ENCODE measurements around the gene CHD1. TPM values are rescaled to one million over a fixed set of nuclear protein-coding genes. Genes with fewer than 3 reads are reported as not detected.

The CHD1 gene
- total RNA-seq, 4 donors from 2014 or later, result 25.0 to 44.3 (median 33.8) TPM

DNA sequence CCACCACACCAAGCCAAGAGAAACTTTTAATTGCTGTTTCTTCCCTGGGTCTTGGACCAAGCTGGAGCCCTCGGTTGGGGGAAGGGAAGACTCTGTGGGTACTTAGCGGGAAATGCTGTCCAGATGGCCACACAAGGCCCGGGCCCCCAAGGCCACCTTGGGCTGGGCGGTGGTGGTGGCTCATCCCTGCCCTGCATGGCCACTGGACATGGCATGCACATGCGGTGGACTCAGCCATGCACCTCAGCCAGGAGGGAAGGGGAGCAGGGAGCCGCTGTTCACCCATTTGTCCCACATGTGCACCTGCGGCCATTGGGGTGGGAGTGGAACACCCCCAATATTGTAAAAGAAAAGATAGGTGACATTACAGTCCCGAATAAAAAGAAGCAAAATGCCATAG lies 82.9 kb downstream of the CHD1 start:
- no peaks in the 10 kb centered on the region for H3K9me3 ChIP-seq
- DNase-seq, result no peak
- no peak for TF ChIP-seq POLR2A (IDR thresholded peaks at IDR 0.05)
- TF ChIP-seq, protein P1, sequence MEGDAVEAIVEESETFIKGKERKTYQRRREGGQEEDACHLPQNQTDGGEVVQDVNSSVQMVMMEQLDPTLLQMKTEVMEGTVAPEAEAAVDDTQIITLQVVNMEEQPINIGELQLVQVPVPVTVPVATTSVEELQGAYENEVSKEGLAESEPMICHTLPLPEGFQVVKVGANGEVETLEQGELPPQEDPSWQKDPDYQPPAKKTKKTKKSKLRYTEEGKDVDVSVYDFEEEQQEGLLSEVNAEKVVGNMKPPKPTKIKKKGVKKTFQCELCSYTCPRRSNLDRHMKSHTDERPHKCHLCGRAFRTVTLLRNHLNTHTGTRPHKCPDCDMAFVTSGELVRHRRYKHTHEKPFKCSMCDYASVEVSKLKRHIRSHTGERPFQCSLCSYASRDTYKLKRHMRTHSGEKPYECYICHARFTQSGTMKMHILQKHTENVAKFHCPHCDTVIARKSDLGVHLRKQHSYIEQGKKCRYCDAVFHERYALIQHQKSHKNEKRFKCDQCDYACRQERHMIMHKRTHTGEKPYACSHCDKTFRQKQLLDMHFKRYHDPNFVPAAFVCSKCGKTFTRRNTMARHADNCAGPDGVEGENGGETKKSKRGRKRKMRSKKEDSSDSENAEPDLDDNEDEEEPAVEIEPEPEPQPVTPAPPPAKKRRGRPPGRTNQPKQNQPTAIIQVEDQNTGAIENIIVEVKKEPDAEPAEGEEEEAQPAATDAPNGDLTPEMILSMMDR (IDR thresholded peaks at IDR 0.05 in 4 of 5, conservative IDR thresholded peaks at IDR 0.05 in 1 of 5), result no peak
- H3K27ac ChIP-seq, result no peak overlapping the region
- H3K36me3 ChIP-seq, result no peaks in the 10 kb centered on the region
- in situ Hi-C loops (cut with MboI; ENCODE audit: low sequenced_read_pairs in 4 of 4) (loop anchor here in 1 of 4 donors (25.0 kb wide), 1 partner anchor 1609 kb away; no protein-coding TSS in a partner anchor), intact Hi-C loops (cut with DNase I; ENCODE audit: low total_unique reads) (no loop called here)
- no peaks in the 10 kb centered on the region for H3K4me1 ChIP-seq
- H3K4me3 ChIP-seq, result no peak overlapping the region
- ATAC-seq, result no peak
- no peaks in the 10 kb centered on the region for H3K27me3 ChIP-seq

- H3K27ac ChIP-seq, result no peak overlapping the region
- TF ChIP-seq, protein P1 (IDR thresholded peaks at IDR 0.05 in 4 of 5, conservative IDR thresholded peaks at IDR 0.05 in 1 of 5), result no peak
- TF ChIP-seq POLR2A (IDR thresholded peaks at IDR 0.05), result no peak
- DNase-seq (no peak), ATAC-seq (no peak)
- in situ Hi-C loops (cut with MboI; ENCODE audit: low sequenced_read_pairs in 4 of 4) (loop anchor here in 1 of 4 donors (25.0 kb wide), 1 partner anchor 1608 kb away; no protein-coding TSS in a partner anchor), intact Hi-C loops (cut with DNase I; ENCODE audit: low total_unique reads) (no loop called here)
- H3K36me3 ChIP-seq, result no peaks in the 10 kb centered on the region
- no peaks in the 10 kb centered on the region for H3K4me1 ChIP-seq
- no peaks in the 10 kb centered on the region for H3K27me3 ChIP-seq
- no peaks in the 10 kb centered on the region for H3K9me3 ChIP-seq
- H3K4me3 ChIP-seq, result no peak overlapping the region
Measured at GRCh38 chr5:98844865-98845264, 83.9 kb downstream of the CHD1 start.

- no peaks in the 10 kb centered on the region for H3K9me3 ChIP-seq
- H3K36me3 ChIP-seq, result no peaks in the 10 kb centered on the region
- ATAC-seq, result no peak
- intact Hi-C loops (cut with DNase I; ENCODE audit: low total_unique reads) (no loop called here), in situ Hi-C loops (cut with MboI; ENCODE audit: low sequenced_read_pairs in 4 of 4) (loop anchor here in 1 of 4 donors (25.0 kb wide), 1 partner anchor 1606 kb away; no protein-coding TSS in a partner anchor)
- TF ChIP-seq, protein P1 (IDR thresholded peaks at IDR 0.05 in 4 of 5, conservative IDR thresholded peaks at IDR 0.05 in 1 of 5), result no peak
- TF ChIP-seq POLR2A (IDR thresholded peaks at IDR 0.05), result no peak
- no peaks in the 10 kb centered on the region for H3K27me3 ChIP-seq
- no peak overlapping the region for H3K27ac ChIP-seq
- DNase-seq, result no peak
- H3K4me3 ChIP-seq, result no peak overlapping the region
- H3K4me1 ChIP-seq, result no peaks in the 10 kb centered on the region
Measured at GRCh38 chr5:98843481-98843880, 85.3 kb downstream of the CHD1 start.

DNA sequence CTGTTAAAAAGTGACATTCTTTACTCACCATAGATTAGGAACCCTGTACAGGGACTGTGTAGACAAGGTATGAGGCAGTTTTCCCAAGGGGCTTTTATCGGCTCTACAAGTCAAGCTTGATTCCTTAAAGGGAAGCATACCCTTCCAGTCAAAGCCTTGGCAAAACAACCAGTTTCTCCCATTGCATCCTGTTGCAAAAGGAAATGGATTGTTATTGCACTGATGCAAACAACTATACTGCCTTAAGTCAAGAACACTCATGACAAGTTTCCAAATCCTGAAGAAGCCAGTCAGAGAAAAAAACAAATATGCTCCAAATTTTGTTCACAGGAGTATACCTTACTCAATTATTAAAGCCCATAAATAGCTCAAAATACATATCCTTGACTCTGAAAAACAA lies 87.9 kb downstream of the CHD1 start:
- ATAC-seq, result no peak
- no peak for DNase-seq
- H3K4me3 ChIP-seq, result no peak overlapping the region
- intact Hi-C loops (cut with DNase I; ENCODE audit: low total_unique reads), result no loop called here
- no peaks in the 10 kb centered on the region for H3K9me3 ChIP-seq
- no peak for TF ChIP-seq POLR2A (IDR thresholded peaks at IDR 0.05)
- TF ChIP-seq, protein P1 (IDR thresholded peaks at IDR 0.05 in 4 of 5, conservative IDR thresholded peaks at IDR 0.05 in 1 of 5), result no peak
- no peaks in the 10 kb centered on the region for H3K27me3 ChIP-seq
- H3K36me3 ChIP-seq, result no peaks in the 10 kb centered on the region
- no peaks in the 10 kb centered on the region for H3K4me1 ChIP-seq
- in situ Hi-C loops (cut with MboI; ENCODE audit: low sequenced_read_pairs in 4 of 4), result loop anchor here in 1 of 4 donors (25.0 kb wide), 1 partner anchor 1604 kb away; no protein-coding TSS in a partner anchor
- H3K27ac ChIP-seq, result no peak overlapping the region
